GM18507 (cell line): ENCODE measurements around the gene RSPH1.

Source experiments
- DNase-seq: peaks from one replicate; pipeline ENCODE4 v3.0.0; 2011; ENCODE audit warnings: low read depth; ENCODE audit not compliant: insufficient read length; ENCODE audit errors: extremely low spot score
- FAIRE-seq: peaks from 2 replicates; lab custom pipeline; 2011; peaks lifted over from hg19 to GRCh38; lab: Jason Lieb, UNC

RSPH1 gene

GRCh38 chr21:42439284-42440186, 56.5 kb downstream of the RSPH1 start:
- peak; percentile 81 for FAIRE-seq

GRCh38 chr21:42438316-42439205, 57.5 kb downstream of the RSPH1 start:
- FAIRE-seq (no peak), DNase-seq (no peak)

More at GRCh38 chr21:42439284-42440186, 56.5 kb downstream of the RSPH1 start:
- no peak for DNase-seq

- no peak for DNase-seq
- FAIRE-seq: no peak
Observed at GRCh38 chr21:42437786-42438185, 58.2 kb downstream of the RSPH1 start.

GRCh38 chr21:42436914-42437313, 59.1 kb downstream of the RSPH1 start:
- DNase-seq (no peak), FAIRE-seq (no peak)

- FAIRE-seq (no peak), DNase-seq (no peak)
Observed at GRCh38 chr21:42435833-42436232, 60.2 kb downstream of the RSPH1 start.

- no peak for DNase-seq
- FAIRE-seq: no peak
Observed at GRCh38 chr21:42435401-42435800, 60.6 kb downstream of the RSPH1 start.

- DNase-seq (no peak), FAIRE-seq (no peak)
Observed at GRCh38 chr21:42434884-42435283, 61.1 kb downstream of the RSPH1 start.

- FAIRE-seq: no peak
- DNase-seq: no peak
Observed at GRCh38 chr21:42433946-42434551, 62.0 kb downstream of the RSPH1 start.

GRCh38 chr21:42432695-42433094, 63.3 kb downstream of the RSPH1 start:
- DNase-seq (no peak), FAIRE-seq (no peak)

- DNase-seq (no peak), FAIRE-seq (no peak)
Observed at GRCh38 chr21:42431196-42431595, 64.8 kb downstream of the RSPH1 start.

GRCh38 chr21:42430521-42430920, 65.5 kb downstream of the RSPH1 start:
- FAIRE-seq (no peak), DNase-seq (no peak)

- no peak for DNase-seq
- no peak for FAIRE-seq
Observed at GRCh38 chr21:42429856-42430255, 66.2 kb downstream of the RSPH1 start.

GRCh38 chr21:42429021-42429420, 67.0 kb downstream of the RSPH1 start:
- FAIRE-seq: no peak

GRCh38 chr21:42427809-42428419, 68.1 kb downstream of the RSPH1 start:
- no peak for DNase-seq
- no peak for FAIRE-seq

More at GRCh38 chr21:42429021-42429420, 67.0 kb downstream of the RSPH1 start:
- no peak for DNase-seq

GRCh38 chr21:42426876-42427480, 69.0 kb downstream of the RSPH1 start:
- no peak for DNase-seq
- no peak for FAIRE-seq

- FAIRE-seq: peak; percentile 5
- no peak for DNase-seq
Observed at GRCh38 chr21:42426424-42426823, 69.6 kb downstream of the RSPH1 start.

GRCh38 chr21:42425591-42425990, 70.4 kb downstream of the RSPH1 start:
- FAIRE-seq (no peak), DNase-seq (no peak)

- DNase-seq (no peak), FAIRE-seq (peak; percentile 78)
Observed at GRCh38 chr21:42424914-42425541, 71.0 kb downstream of the RSPH1 start.

GRCh38 chr21:42423685-42424084, 72.3 kb downstream of the RSPH1 start:
- no peak for DNase-seq
- FAIRE-seq: no peak
